Upper lobe of right lung (tissue), 1 donor: Measurements from ENCODE around the gene KIFC3. TPM values are rescaled to one million over a fixed set of nuclear protein-coding genes. Genes with fewer than 3 reads are reported as not detected.

Experiments
- ATAC-seq: fragments of 200-7000 bp; cut with Tn5 transposase; one replicate; pipeline ENCODE4 v1.9.1; 2020; ENCODE audit warnings: mild to moderate bottlenecking, moderate library complexity
- DNase-seq: peaks from one replicate; pipeline ENCODE4 v3.0.0-alpha.2; 2020
- H3K27ac ChIP-seq: fragments of 200-600 bp; one replicate; pipeline ENCODE4 v1.8.0; 2022
- H3K27me3 ChIP-seq: fragments of 200-600 bp; one replicate; pipeline ENCODE4 v1.8.0; 2022; ENCODE audit warnings: mild to moderate bottlenecking
- H3K36me3 ChIP-seq: fragments of 200-600 bp; one replicate; pipeline ENCODE4 v1.8.0; 2022
- H3K4me1 ChIP-seq: fragments of 200-600 bp; one replicate; pipeline ENCODE4 v1.8.0; 2022
- H3K4me3 ChIP-seq: fragments of 200-600 bp; one replicate; pipeline ENCODE4 v1.8.0; 2022; ENCODE audit warnings: mild to moderate bottlenecking
- H3K9me3 ChIP-seq: fragments of 200-600 bp; one replicate; pipeline ENCODE4 v1.8.0; 2022
- intact Hi-C: fragments of 100-400 bp; cut with DNase I; formaldehyde crosslinking; loops from one replicate; pipeline ENCODE4 v1.11.0; 2022
- total RNA-seq: library from RNA; stranded (reverse); fragmentation: NEBNext Ultra II Directional; extraction: Animal tissue kit (Norgen Biotek cat#: 25700); gene quantifications from one replicate; pipeline ENCODE4 v1.2.1, GENCODE V29; 2021
- TF ChIP-seq, protein P1 (sequence below): fragments of 200-600 bp; IDR thresholded peaks from one replicate; pipeline ENCODE4 v1.8.0; 2022; ENCODE audit warnings: antibody characterized with exemption
- donor health status: DM: no; HTN: yes; CAD: no; lungs with severe emphysema.

KIFC3 gene
- total RNA-seq, 1 donor from 2014 or later: 99.1 TPM

GRCh38 chr16:57752581-57753447 is 49.5 kb downstream of the KIFC3 start:
- no peaks in the 10 kb centered on the region for H3K9me3 ChIP-seq
- H3K27ac ChIP-seq: no peak overlapping the region
- no peak overlapping the region for H3K4me3 ChIP-seq
- ATAC-seq: no peak
- H3K4me1 ChIP-seq: peaks cover 6% of the 10 kb centered on the region
- intact Hi-C loops: no loop called here
- no peaks in the 10 kb centered on the region for H3K27me3 ChIP-seq
- DNase-seq: no peak
- TF ChIP-seq, protein P1, sequence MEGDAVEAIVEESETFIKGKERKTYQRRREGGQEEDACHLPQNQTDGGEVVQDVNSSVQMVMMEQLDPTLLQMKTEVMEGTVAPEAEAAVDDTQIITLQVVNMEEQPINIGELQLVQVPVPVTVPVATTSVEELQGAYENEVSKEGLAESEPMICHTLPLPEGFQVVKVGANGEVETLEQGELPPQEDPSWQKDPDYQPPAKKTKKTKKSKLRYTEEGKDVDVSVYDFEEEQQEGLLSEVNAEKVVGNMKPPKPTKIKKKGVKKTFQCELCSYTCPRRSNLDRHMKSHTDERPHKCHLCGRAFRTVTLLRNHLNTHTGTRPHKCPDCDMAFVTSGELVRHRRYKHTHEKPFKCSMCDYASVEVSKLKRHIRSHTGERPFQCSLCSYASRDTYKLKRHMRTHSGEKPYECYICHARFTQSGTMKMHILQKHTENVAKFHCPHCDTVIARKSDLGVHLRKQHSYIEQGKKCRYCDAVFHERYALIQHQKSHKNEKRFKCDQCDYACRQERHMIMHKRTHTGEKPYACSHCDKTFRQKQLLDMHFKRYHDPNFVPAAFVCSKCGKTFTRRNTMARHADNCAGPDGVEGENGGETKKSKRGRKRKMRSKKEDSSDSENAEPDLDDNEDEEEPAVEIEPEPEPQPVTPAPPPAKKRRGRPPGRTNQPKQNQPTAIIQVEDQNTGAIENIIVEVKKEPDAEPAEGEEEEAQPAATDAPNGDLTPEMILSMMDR: no peak
- peaks cover 18% of the 10 kb centered on the region for H3K36me3 ChIP-seq

- no peak for DNase-seq
- no peak for ATAC-seq
- TF ChIP-seq, protein P1: no peak
- H3K27ac ChIP-seq: no peak overlapping the region
- H3K4me3 ChIP-seq: no peak overlapping the region
- H3K9me3 ChIP-seq: no peaks in the 10 kb centered on the region
- no peaks in the 10 kb centered on the region for H3K27me3 ChIP-seq
- peaks cover 19% of the 10 kb centered on the region for H3K36me3 ChIP-seq
- intact Hi-C loops: no loop called here
- no peaks in the 10 kb centered on the region for H3K4me1 ChIP-seq
These were observed 50.1 kb downstream of the KIFC3 start for GRCh38 chr16:57752203-57752580.

DNA sequence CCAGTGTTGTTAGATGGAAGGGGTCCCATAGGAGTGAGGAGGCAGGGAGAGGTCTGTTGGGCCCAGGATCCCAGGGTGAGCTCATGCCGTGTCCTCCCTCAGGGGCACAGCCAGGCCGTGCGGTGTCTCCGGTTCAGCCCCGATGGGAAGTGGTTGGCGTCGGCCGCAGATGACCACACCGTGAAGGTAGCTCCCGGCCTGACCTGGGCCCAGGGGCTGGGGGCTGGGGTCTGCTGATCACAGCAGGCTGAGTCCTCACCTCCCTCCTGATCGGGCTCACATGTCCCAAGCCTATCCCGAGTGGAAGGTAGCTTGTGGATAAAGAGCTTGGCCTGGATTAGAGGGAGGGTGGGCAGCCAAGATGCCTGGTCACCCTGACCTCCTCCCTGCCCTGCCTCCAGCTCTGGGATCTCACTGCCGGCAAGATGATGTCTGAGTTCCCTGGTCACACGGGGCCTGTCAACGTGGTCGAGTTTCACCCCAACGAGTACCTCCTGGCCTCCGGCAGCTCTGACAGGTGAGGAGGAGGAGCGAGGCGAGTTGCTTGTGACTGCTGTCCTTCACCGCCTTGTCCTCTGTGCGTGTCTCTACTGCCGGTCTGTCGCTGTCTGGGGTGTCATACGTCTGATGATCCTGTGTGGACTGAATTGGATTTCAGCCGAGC is 50.6 kb downstream of the KIFC3 start:
- no peaks in the 10 kb centered on the region for H3K9me3 ChIP-seq
- H3K4me1 ChIP-seq: no peaks in the 10 kb centered on the region
- no peak overlapping the region for H3K4me3 ChIP-seq
- ATAC-seq (no peak), DNase-seq (no peak)
- H3K27me3 ChIP-seq: no peaks in the 10 kb centered on the region
- H3K36me3 ChIP-seq: peaks cover 19% of the 10 kb centered on the region
- TF ChIP-seq, protein P1: no peak
- no peak overlapping the region for H3K27ac ChIP-seq
- intact Hi-C loops: no loop called here

- H3K27me3 ChIP-seq: no peaks in the 10 kb centered on the region
- no peaks in the 10 kb centered on the region for H3K9me3 ChIP-seq
- intact Hi-C loops: no loop called here
- TF ChIP-seq, protein P1: no peak
- no peaks in the 10 kb centered on the region for H3K4me1 ChIP-seq
- no peak overlapping the region for H3K27ac ChIP-seq
- H3K4me3 ChIP-seq: no peak overlapping the region
- ATAC-seq (no peak), DNase-seq (no peak)
- H3K36me3 ChIP-seq: peaks cover 19% of the 10 kb centered on the region
These were observed 51.3 kb downstream of the KIFC3 start for GRCh38 chr16:57750796-57751538.

- DNase-seq (no peak), ATAC-seq (no peak)
- Histone ChIP-seq H3K4me1 (no peaks in the 10 kb centered on the region), H3K27ac (no peak overlapping the region), H3K9me3 (no peaks in the 10 kb centered on the region), H3K4me3 (no peak overlapping the region), H3K27me3 (no peaks in the 10 kb centered on the region), H3K36me3 (peaks cover 19% of the 10 kb centered on the region)
- TF ChIP-seq, protein P1: no peak
- intact Hi-C loops: no loop called here
These were observed 52.3 kb downstream of the KIFC3 start for GRCh38 chr16:57749856-57750452.
